ENCODE measurements around the gene HSBP1L1. TPM values are rescaled to one million over a fixed set of nuclear protein-coding genes. Genes with fewer than 3 reads are reported as not detected.
A peak's percentile ranks its signal among the peaks of the same experiment; 100 is the strongest.

The HSBP1L1 gene
- total RNA-seq, 1 donor from 2014 or later: not detected

GRCh38 chr18:79935098-79935480 is 29.4 kb upstream of the HSBP1L1 start:
- Mint-ChIP-seq H3K4me3 (ENCODE audit: unreplicated experiment) (no peak overlapping the region), H3K4me1 (ENCODE audit: low read depth, unreplicated experiment) (peaks cover 15% of the 10 kb centered on the region), H3K27me3 (ENCODE audit: unreplicated experiment) (peaks cover 15% of the 10 kb centered on the region), H3K9me3 (ENCODE audit: unreplicated experiment) (peaks cover 20% of the 10 kb centered on the region), H3K27ac (ENCODE audit: unreplicated experiment) (peak overlapping the region; percentile 78), H3K36me3 (ENCODE audit: unreplicated experiment) (peaks cover 46% of the 10 kb centered on the region)
- peak; percentile 6 for DNase-seq
- TF ChIP-seq CTCF (IDR thresholded peaks at IDR 0.05; ENCODE audit: partially characterized antibody, unreplicated experiment): no peak

GRCh38 chr18:79935499-79935898 is 28.9 kb upstream of the HSBP1L1 start:
- TF ChIP-seq CTCF (IDR thresholded peaks at IDR 0.05; ENCODE audit: partially characterized antibody, unreplicated experiment): no peak
- H3K27ac Mint-ChIP-seq (ENCODE audit: unreplicated experiment): no peak overlapping the region
- H3K4me3 Mint-ChIP-seq (ENCODE audit: unreplicated experiment): peak overlapping the region; percentile 48
- peaks cover 19% of the 10 kb centered on the region for H3K9me3 Mint-ChIP-seq (ENCODE audit: unreplicated experiment)
- DNase-seq: peak; percentile 14
- H3K36me3 Mint-ChIP-seq (ENCODE audit: unreplicated experiment): peaks cover 42% of the 10 kb centered on the region
- H3K4me1 Mint-ChIP-seq (ENCODE audit: low read depth, unreplicated experiment): peaks cover 15% of the 10 kb centered on the region
- peaks cover 15% of the 10 kb centered on the region for H3K27me3 Mint-ChIP-seq (ENCODE audit: unreplicated experiment)

GRCh38 chr18:79935925-79936324 is 28.5 kb upstream of the HSBP1L1 start:
- Mint-ChIP-seq H3K4me1 (ENCODE audit: low read depth, unreplicated experiment) (peaks cover 15% of the 10 kb centered on the region), H3K36me3 (ENCODE audit: unreplicated experiment) (peaks cover 40% of the 10 kb centered on the region), H3K27ac (ENCODE audit: unreplicated experiment) (no peak overlapping the region), H3K4me3 (ENCODE audit: unreplicated experiment) (no peak overlapping the region), H3K9me3 (ENCODE audit: unreplicated experiment) (peaks cover 20% of the 10 kb centered on the region), H3K27me3 (ENCODE audit: unreplicated experiment) (peaks cover 15% of the 10 kb centered on the region)
- DNase-seq: no peak
- no peak for TF ChIP-seq CTCF (IDR thresholded peaks at IDR 0.05; ENCODE audit: partially characterized antibody, unreplicated experiment)

- no peak for TF ChIP-seq CTCF (IDR thresholded peaks at IDR 0.05; ENCODE audit: partially characterized antibody, unreplicated experiment)
- Mint-ChIP-seq H3K4me1 (ENCODE audit: low read depth, unreplicated experiment) (peaks cover 15% of the 10 kb centered on the region), H3K27ac (ENCODE audit: unreplicated experiment) (no peak overlapping the region), H3K36me3 (ENCODE audit: unreplicated experiment) (peaks cover 34% of the 10 kb centered on the region), H3K9me3 (ENCODE audit: unreplicated experiment) (peaks cover 16% of the 10 kb centered on the region), H3K4me3 (ENCODE audit: unreplicated experiment) (no peak overlapping the region), H3K27me3 (ENCODE audit: unreplicated experiment) (peaks cover 12% of the 10 kb centered on the region)
- DNase-seq: peak; percentile 14
Observed at GRCh38 chr18:79936641-79937040, 27.8 kb upstream of the HSBP1L1 start.

GRCh38 chr18:79937103-79937860 is 27.2 kb upstream of the HSBP1L1 start:
- peaks cover 18% of the 10 kb centered on the region for H3K4me1 Mint-ChIP-seq (ENCODE audit: low read depth, unreplicated experiment)
- H3K27me3 Mint-ChIP-seq (ENCODE audit: unreplicated experiment): peaks cover 12% of the 10 kb centered on the region
- H3K4me3 Mint-ChIP-seq (ENCODE audit: unreplicated experiment): no peak overlapping the region
- peaks cover 18% of the 10 kb centered on the region for H3K9me3 Mint-ChIP-seq (ENCODE audit: unreplicated experiment)
- DNase-seq: peak; percentile 1
- no peak overlapping the region for H3K27ac Mint-ChIP-seq (ENCODE audit: unreplicated experiment)
- TF ChIP-seq CTCF (IDR thresholded peaks at IDR 0.05; ENCODE audit: partially characterized antibody, unreplicated experiment): no peak
- peaks cover 30% of the 10 kb centered on the region for H3K36me3 Mint-ChIP-seq (ENCODE audit: unreplicated experiment)
